ENCODE results near the gene FXYD4. TPM values are rescaled to one million over a fixed set of nuclear protein-coding genes. Genes with fewer than 3 reads are reported as not detected.

The FXYD4 gene
- total RNA-seq, 2 donors from 2014 or later: not detected

DNA sequence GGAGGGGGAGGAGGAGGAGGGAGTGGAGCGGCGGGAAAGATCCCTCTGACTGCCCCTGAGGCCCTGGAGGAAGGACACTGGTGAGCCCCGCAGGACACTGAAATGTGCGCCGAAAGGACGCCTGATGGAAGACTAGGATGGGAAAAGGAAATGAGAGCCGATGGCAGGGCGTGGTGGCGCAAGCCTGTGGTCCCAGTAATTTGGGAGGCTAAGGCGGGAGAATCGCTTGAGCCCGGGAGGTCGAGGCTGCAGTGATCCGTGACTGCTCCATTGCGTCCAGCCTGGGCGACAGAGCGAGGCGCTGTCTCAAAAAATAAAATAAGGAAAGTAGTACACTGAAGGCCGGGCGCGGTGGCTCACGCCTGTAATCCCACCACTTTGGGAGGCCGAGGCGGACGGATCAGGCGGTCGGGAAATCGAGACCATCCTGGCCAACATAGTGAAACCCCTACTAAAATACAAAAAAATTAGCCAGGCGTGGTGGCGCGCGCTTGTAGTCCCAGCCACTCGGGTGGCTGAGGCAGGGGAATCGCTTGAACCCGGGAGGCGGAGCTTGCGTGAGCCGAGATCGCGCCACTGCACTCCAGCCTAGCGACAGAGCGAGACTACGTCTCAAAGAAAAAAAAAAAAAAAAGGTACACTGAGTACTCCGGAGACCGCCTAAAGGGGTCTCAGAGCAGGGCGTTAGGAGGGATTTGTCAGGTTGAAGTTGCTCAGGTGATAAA is 38.1 kb downstream of the FXYD4 start:
- peaks cover 26% of the 10 kb centered on the region for H3K4me1 ChIP-seq
- no peak for ATAC-seq
- intact Hi-C loops (cut with DNase I): no loop called here
- WGBS, 2 donors: 3 to 9% methylated on average over 32 to 46 of the region's 46 CpGs
- no peaks in the 10 kb centered on the region for H3K27me3 ChIP-seq
- H3K9me3 ChIP-seq: no peaks in the 10 kb centered on the region
- DNase-seq: peak in 3 of 4 donors; percentile 29 to 58 (median 51)
- H3K4me3 ChIP-seq: peak overlapping the region in 1 of 2 donors; percentile 40
- peak in 2 of 3 donors; percentile 48 to 68 for TF ChIP-seq POLR2A (IDR thresholded peaks at IDR 0.05)
- TF ChIP-seq, protein P1, sequence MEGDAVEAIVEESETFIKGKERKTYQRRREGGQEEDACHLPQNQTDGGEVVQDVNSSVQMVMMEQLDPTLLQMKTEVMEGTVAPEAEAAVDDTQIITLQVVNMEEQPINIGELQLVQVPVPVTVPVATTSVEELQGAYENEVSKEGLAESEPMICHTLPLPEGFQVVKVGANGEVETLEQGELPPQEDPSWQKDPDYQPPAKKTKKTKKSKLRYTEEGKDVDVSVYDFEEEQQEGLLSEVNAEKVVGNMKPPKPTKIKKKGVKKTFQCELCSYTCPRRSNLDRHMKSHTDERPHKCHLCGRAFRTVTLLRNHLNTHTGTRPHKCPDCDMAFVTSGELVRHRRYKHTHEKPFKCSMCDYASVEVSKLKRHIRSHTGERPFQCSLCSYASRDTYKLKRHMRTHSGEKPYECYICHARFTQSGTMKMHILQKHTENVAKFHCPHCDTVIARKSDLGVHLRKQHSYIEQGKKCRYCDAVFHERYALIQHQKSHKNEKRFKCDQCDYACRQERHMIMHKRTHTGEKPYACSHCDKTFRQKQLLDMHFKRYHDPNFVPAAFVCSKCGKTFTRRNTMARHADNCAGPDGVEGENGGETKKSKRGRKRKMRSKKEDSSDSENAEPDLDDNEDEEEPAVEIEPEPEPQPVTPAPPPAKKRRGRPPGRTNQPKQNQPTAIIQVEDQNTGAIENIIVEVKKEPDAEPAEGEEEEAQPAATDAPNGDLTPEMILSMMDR (IDR thresholded peaks at IDR 0.05): peak in 2 of 7 experiments; percentile 11 to 16
- H3K27ac ChIP-seq: peak overlapping the region; percentile 93 to 100 (median 98)
- no peaks in the 10 kb centered on the region for H3K36me3 ChIP-seq (replicated peaks in 1 of 2; ENCODE audit: insufficient read depth in 1 of 2, low read depth in 2 of 2)

DNA sequence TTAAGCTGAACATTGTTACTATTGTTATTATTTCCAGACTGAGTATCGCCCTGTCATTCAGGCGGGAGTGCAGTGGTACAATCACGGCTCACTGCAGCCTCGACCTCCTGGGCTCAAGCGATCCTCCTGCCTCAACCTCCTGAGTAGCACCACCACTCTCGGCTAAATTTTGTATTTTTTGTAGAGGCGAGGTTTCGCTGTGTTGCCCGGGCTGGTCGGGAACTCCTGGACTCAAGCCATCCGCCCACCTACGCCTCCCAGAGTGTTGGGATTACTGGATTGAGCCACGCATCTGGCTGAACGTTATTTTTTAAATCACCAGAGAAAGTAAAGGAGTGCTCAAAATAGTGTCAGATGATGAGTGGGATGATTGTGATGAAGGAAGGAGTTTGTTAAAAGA is 38.9 kb downstream of the FXYD4 start:
- Histone ChIP-seq H3K4me1 (peaks cover 19% of the 10 kb centered on the region), H3K4me3 (no peak overlapping the region), H3K27ac (no peak overlapping the region), H3K36me3 (replicated peaks in 1 of 2; ENCODE audit: insufficient read depth in 1 of 2, low read depth in 2 of 2) (no peaks in the 10 kb centered on the region), H3K27me3 (no peaks in the 10 kb centered on the region), H3K9me3 (no peaks in the 10 kb centered on the region)
- intact Hi-C loops (cut with DNase I): no loop called here
- ATAC-seq: no peak
- no peak for TF ChIP-seq POLR2A (IDR thresholded peaks at IDR 0.05)
- no peak for DNase-seq
- 91 to 96% methylated on average over 14 of the region's 14 CpGs for WGBS, 2 donors

DNA sequence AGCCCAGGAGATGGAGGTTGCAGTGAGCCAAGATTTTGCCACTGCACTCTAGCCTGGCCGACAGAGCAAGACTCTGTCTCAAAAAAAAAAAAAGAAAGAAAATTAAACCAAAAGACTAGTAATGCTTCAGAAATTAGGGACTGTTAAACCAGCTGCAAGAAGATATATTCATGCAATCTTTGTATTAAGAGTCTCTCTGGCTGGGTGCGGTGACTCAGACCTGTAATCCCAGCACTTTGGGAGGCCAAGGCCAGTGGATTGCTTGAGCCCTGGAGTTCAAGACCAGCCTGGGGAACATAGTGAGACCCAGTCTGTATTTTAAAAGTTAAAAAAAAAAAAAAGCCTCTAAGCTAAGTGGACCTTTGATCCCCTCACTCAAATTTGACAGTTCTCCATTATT is 40.1 kb downstream of the FXYD4 start:
- Histone ChIP-seq H3K9me3 (no peaks in the 10 kb centered on the region), H3K27me3 (no peaks in the 10 kb centered on the region), H3K27ac (no peak overlapping the region), H3K4me1 (peaks cover 8% of the 10 kb centered on the region), H3K4me3 (no peak overlapping the region), H3K36me3 (replicated peaks in 1 of 2; ENCODE audit: insufficient read depth in 1 of 2, low read depth in 2 of 2) (no peaks in the 10 kb centered on the region)
- 90 to 97% methylated on average over 2 of the region's 2 CpGs for WGBS, 2 donors
- TF ChIP-seq, protein P1 (IDR thresholded peaks at IDR 0.05): no peak
- no peak for TF ChIP-seq POLR2A (IDR thresholded peaks at IDR 0.05)
- DNase-seq: no peak
- ATAC-seq: no peak
- intact Hi-C loops (cut with DNase I): no loop called here

DNA sequence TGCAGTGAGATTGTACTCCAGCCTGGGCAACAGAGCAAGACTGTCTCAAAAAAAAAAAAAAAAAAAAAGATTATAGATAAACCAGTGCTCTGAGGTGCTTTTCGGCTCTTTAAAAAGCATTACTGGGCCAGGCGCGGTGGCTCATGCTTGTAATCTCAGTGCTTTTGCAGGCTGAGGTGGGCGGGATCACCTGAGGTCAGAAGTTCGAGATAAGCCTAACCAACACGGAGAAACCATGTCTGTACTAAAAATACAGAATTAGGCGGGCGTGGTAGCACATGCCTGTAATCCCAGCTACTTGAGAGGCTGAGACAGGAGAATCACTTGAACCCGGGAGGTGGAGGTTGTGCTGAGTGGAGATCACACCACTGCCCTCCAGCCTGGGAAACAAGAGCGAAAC is 44.1 kb downstream of the FXYD4 start:
- ATAC-seq (no peak), DNase-seq (no peak)
- no peak for TF ChIP-seq POLR2A (IDR thresholded peaks at IDR 0.05)
- TF ChIP-seq, protein P1 (IDR thresholded peaks at IDR 0.05): no peak
- intact Hi-C loops (cut with DNase I): no loop called here
- Histone ChIP-seq H3K9me3 (no peaks in the 10 kb centered on the region), H3K4me1 (peaks cover 7% of the 10 kb centered on the region), H3K4me3 (no peak overlapping the region), H3K27me3 (no peaks in the 10 kb centered on the region), H3K36me3 (replicated peaks in 1 of 2; ENCODE audit: insufficient read depth in 1 of 2, low read depth in 2 of 2) (no peaks in the 10 kb centered on the region), H3K27ac (no peak overlapping the region)
- WGBS, 2 donors: 82 to 85% methylated on average over 10 of the region's 10 CpGs

DNA sequence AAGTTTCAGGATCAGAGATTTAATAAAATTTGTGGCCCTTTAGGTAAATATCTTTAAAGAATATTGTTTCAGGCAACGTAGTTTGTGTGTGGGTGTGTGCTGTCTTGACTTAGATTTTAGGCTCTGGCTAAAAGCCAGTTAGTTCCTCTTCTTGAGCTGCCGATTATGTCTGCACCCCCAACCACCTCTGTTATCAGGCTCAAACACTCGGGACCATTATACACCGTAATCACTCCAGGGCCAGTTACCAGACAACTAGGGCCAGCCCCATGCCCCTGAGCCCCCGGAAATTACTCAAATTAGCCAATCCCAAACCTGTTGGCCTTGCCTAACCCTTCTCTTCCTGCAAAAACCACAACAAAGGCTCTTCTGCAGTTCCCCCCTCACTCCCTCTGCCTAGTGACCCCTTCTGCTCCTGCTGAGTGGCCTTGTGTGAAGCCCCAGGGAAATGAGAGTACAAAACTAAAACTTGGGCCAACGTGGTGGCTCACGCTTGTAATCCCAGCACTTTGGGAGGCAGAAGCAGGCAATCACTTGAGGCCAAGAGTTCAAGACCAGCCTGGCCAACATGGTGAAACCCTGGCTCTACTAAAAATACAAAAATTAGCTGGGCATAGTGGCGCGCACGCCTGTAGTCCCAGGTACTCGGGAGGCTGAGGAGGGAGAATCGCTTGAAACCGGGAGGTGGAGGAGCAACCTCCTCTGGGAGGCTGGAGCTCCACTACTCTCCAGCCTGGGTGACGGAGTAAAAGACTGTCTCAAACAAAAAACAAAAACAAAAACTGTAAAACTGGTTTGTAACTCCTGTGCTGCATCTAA is 46.7 kb downstream of the FXYD4 start:
- TF ChIP-seq, protein P1 (IDR thresholded peaks at IDR 0.05): no peak
- TF ChIP-seq POLR2A (IDR thresholded peaks at IDR 0.05): no peak
- peak overlapping the region in 1 of 4 donors; percentile 21 for H3K27ac ChIP-seq
- H3K9me3 ChIP-seq: no peaks in the 10 kb centered on the region
- intact Hi-C loops (cut with DNase I): no loop called here
- no peaks in the 10 kb centered on the region for H3K36me3 ChIP-seq (replicated peaks in 1 of 2; ENCODE audit: insufficient read depth in 1 of 2, low read depth in 2 of 2)
- ATAC-seq: no peak
- 69 to 82% methylated on average over 14 of the region's 14 CpGs for WGBS, 2 donors
- peaks cover 15% of the 10 kb centered on the region for H3K4me1 ChIP-seq
- H3K4me3 ChIP-seq: no peak overlapping the region
- DNase-seq: peak in 1 of 4 donors; percentile 17
- no peaks in the 10 kb centered on the region for H3K27me3 ChIP-seq
